Measurements from ENCODE around the gene CD40.
"Not testable (repeated sequence)": the region's sequence is repeated elsewhere in the genome, so short reads cannot be mapped to it uniquely, and the experiment has no call there.

Gene CD40

DNA sequence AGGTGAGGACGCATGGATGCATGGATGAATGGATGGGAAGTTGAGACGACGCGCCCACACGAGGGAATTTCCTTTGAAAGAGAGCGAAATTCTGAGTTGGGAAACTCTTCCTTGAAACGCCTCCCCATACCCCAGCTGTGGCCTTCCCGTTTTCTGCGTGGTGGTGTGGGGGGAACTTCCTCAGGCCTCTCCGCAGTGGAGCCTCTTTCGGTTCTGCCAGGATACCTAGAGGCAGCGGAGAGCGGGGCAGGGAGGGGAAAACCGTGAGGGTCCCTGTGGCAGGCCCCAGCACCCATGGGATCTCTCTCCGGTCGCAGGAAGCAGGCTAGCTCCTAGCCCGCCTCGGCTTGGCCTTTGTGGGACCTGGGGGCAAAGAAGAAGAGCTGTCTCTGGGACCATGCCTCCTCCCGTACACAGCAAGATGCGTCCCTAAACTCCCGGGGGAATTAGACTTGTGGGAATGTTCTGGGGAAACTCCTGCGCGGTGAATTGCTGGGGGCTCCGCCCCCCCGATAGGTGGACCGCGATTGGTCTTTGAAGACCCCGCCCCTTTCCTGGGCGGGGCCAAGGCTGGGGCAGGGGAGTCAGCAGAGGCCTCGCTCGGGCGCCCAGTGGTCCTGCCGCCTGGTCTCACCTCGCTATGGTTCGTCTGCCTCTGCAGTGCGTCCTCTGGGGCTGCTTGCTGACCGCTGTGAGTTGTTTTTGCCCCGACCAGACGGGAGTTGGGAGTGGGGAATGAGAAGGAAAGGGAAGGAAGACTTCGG is at the start of gene CD40:
TSS of gene CD40 (plus strand) at position 611 of the 764 bp plus-strand sequence. CDS start at position 641, 30 bp downstream.
- DNase-seq, result no peak

DNA sequence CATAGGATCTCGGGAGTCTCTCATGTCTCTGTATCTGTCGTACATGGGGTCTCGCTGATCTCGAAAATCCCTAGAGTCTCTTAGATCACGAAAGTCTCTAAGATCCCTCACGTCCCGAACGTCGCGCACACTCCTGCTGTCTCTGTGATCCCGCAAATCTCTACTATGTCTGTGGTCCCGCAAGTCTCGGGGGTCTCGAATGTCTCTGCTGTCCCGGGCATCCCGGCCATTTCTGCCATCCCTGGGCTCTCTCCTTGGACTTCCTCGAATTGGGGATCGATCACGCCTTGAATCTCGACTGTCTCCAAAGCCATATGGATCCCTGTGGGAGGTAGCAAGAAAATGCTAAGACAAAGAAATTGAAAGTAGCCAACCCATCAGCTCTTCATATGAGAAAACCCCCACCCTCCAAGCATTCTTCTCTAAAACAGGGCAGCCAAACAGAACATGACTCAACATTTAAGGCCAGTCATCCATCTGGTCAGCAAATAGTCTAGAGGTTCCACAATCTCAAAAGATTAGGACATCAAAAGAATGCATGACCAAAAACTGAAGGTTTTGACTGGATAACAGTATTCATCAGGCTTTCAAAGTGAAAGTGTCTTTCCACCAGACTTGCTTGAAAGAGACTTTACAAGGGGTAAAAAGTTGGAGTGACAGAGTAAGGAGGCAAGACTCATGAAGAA is 47.8 kb upstream of the CD40 start:
- no peak for DNase-seq

DNA sequence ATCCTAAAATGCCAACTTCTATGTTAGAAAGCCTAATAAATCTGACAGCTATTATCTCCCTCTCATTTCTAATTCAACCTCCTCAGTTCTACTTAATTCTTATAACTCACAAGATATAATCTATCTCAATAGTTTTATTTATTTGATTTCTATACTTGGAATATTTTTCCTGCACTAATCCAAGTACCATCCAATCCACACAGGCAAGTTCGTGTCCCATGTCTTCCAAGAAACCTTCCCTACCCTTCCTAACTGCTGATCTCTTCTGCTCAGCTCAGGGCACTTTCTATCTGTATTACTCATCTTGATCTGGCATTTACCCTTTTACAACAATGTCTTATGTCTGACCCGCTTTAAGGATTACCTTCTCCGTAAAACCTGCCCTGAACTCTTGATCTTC is 46.5 kb upstream of the CD40 start:
- DNase-seq, result no peak

GRCh38 chr20:46073024-46073423 is 45.1 kb upstream of the CD40 start:
- DNase-seq, result no peak

DNA sequence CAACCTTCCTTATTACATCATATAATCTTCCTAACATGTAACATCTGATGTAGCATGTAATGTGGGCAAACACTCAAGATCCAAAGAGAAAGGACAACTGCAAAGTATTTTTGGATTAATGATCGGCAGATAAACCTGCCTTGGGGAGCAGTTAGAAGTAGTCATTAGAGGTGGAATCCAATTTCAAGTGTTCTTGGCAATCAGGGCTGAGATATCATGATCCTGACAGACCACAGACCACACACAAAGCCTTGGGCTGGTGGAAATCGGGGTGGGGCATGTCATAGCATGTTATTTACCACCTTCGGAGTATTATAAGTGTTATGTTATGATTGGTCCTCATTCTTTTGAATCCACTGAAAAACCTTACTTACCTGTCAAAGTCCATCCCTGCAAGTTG is 44.7 kb upstream of the CD40 start:
- DNase-seq, result no peak

GRCh38 chr20:46074006-46074405 is 44.1 kb upstream of the CD40 start:
- DNase-seq, result no peak

DNA sequence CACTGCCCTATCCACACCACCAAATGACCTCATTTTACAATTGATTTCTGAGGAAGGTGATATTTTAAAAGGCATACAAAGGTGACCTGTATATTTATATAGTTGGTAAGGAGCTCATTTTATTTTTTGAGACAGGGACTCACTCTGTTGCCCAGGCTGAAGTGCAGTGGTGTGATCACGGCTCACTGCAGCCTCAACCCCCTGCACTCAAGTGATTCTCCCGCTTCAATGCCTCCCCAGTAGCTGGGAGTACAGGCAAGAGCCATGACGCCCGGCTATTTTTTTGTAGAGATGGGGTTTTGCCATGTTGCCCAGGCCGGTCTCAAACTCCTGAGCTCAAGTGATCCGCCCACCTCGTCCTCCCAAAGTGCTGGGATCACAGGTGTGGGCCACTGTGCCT is 41.3 kb upstream of the CD40 start:
- DNase-seq, result no peak

- DNase-seq, result no peak
These were observed 40.3 kb upstream of the CD40 start for GRCh38 chr20:46077642-46078305.

DNA sequence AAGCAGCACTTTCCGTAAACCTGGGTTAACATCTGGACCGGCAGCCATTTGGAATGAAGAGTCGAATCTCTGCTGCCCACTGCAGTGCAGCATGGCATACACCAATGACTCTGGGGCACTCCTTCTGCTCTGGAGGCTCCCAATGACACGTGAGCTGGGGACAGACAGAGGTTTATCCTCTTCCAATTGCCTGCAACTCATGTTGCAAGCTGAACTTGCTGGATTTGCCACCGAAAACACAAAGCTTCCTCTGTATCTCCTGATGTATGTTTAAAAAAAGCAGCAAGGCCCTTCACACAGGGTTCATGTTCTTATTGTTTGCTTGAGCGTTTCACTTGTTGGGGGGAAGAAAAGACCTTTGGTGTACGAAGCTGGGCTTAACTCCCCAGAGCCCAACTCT is 39.2 kb upstream of the CD40 start:
- no peak for DNase-seq

DNA sequence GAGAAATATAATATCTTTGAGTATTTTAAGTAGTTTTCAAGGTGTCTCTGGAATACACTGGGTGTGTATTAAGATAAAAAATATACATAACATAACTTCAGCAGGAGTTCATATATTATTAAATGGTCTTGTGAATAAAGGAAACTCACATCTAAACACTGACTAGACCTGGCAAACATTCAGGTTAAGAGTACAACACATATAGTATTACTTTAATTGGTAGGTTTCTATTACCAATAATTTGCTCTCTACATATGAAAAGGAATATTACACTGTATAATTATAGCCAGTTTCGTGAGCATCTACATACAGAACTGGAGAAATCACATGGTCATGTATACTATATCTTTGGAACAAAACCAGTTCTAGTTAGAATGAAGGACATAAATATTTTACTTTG is 37.0 kb upstream of the CD40 start:
- DNase-seq, result no peak

GRCh38 chr20:46083101-46083500 is 35.0 kb upstream of the CD40 start:
- no peak for DNase-seq

GRCh38 chr20:46083531-46084061 is 34.5 kb upstream of the CD40 start:
- no peak for DNase-seq

- no peak for DNase-seq
These were observed 33.3 kb upstream of the CD40 start for GRCh38 chr20:46084805-46085178.

- DNase-seq, result no peak
These were observed 32.8 kb upstream of the CD40 start for GRCh38 chr20:46085179-46085851.

DNA sequence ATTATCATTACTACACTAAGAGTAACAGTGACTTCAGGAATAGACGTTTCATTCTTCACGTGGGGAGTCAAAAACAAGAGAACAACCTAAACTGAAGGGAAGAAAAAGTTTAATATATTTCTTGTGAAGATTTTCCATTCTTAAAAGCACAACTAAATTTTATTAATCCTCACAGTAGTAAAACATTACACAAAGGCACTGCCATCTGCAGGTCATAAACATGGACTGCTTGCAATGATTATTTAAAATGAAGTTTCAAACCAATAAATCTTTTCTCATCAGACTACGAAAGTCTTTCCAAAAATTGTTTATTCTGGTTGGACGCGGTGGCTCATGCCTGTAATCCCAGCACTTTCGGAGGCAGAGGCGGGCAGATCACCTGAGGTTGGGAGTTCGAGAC is 31.0 kb upstream of the CD40 start:
- DNase-seq, result no peak

DNA sequence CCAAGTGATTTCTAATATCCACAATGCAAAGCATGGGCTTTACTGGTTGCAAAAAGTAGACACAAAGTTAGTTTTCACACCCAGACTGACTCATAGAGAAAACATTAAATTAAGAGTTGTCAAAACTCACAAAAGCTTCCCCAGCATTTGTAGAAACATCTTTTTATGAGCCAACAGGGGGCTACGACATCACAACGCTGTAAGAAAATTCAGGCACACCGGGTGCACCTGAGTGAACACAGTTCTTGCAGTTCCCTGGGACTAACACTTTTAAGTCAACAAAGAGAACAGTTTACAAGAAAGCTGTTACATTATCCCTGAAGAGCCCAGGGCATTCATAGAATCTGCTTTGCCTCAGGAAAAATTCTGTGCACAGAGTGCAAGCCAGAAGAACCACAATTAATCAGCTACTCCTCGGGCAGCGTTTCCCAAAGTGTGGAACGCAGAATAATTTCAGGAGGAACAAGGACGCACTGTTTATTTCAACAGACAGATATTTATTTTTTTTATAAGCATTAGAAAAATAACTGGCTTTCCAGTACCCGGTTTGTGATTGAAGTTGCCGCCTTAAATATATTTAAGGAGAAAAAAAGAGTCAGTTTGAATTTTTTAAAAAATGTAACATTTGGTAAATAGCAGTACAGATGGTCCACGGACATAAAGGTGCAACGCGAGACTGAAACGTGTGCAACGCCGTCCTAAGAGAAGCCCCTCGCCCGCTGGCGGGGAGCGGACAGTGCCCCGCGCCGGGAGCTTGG is 29.5 kb upstream of the CD40 start:
- no peak for DNase-seq

DNA sequence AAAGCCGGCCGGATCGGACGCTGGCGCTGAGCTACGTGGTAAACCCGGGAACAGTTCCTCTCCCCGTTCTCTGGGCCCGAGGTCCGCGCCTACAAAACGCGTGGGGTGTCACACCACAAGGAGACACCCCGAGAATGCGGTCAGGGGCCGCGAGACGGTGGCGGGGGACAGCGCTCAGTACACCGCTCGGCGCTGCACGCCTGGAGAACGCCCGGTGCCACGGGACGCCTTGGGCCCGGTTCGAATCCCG is 29.0 kb upstream of the CD40 start:
- no peak for DNase-seq

DNA sequence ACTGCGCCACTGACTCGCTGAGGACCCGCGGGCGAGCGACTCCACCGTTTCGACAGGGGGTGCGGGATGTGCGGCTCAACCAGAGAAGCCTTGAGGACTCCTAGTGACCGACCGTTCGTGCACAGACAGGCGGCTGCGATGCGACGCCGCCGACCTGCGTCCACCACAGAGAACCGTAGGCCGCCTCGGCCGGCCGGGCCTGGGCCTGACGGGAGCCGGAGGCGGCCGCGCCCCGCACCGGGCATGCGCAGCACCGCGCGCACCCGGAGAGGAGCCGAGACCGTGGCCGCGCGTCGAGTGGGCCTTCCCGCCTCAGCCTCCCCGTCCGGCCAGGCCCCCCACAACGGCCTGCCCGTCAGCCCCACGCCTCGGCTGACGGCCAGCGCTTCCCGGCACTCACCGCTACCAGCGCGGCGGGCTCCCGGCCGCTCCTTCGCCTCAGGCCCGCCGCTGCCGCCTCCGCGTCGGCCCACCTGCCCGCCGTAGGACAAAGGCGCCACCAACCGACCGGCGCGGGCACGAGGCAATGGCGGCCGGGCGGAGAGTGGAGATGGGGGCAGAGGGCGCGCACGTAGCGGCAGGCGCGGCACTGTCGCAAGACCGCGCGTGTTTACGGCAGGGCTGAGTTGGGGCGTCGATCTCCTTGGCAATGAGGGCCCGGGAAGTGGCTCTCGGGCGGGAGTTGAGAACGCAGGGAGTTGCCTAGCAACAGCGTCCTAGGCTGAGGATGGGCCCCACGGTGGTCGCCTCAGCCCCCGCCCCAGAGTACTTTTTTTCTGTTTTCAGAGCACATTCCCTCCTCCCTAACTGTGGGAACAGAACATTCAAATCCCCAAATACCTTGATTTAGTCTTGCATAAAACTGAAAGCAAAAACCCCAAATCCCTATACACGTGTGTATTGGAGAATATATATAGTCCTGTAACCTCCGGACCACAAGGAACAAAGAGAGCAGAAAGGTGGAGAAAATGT is 28.4 kb upstream of the CD40 start, which contains the start of gene NCOA5:
TSS of gene NCOA5 (minus strand) at position 546 of the 972 bp plus-strand sequence. CDS start 10,538 bp downstream, outside the sequence.
- peak; percentile 45 to 77 for DNase-seq

GRCh38 chr20:46091622-46092535 is 26.2 kb upstream of the CD40 start:
- DNase-seq, result not testable (repeated sequence)

DNA sequence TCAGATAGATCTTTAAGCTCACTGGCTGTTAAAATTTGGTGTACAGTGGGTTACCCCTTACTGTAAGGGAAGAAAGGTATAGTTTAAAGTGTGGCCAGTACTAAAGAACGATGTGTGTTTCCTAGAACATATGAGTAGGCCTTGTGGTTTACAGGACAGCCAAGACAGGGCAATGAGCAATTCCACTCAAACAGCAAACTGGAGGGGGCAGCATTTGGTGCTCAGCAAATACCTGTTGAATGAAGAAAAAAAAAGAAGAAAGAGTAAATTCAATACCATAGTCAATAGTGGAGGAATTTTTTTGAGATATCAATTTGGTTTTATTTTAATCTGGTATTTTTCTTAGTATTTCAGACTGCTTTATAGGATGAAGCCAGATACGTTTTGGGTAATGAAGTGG is 24.6 kb upstream of the CD40 start:
- DNase-seq, result no peak
